NCI-H524 treated with DMSO at 0.1 percent for 48 hours (cell line): ENCODE measurements around the gene PRODH2.
"Not testable (repeated sequence)": the region's sequence is repeated elsewhere in the genome, so short reads cannot be mapped to it uniquely, and the experiment has no call there.

Experiments
- DNase-seq: peaks from one replicate; lab custom pipeline; 2025; lab: John Stamatoyannopoulos, UW

The PRODH2 gene

GRCh38 chr19:35796645-35797542 lies 15.8 kb downstream of the PRODH2 start:
- DNase-seq = no peak

- DNase-seq = not testable (repeated sequence)
Observed at GRCh38 chr19:35795564-35795963, 17.1 kb downstream of the PRODH2 start.

- no peak for DNase-seq
Observed at GRCh38 chr19:35793381-35794165, 19.1 kb downstream of the PRODH2 start.

- no peak for DNase-seq
Observed at GRCh38 chr19:35792888-35793287, 19.8 kb downstream of the PRODH2 start.

- no peak for DNase-seq
Observed at GRCh38 chr19:35792312-35792711, 20.3 kb downstream of the PRODH2 start.

GRCh38 chr19:35791814-35792279 lies 20.8 kb downstream of the PRODH2 start:
- no peak for DNase-seq

- DNase-seq = no peak
Observed at GRCh38 chr19:35790981-35791813, 21.4 kb downstream of the PRODH2 start.

- DNase-seq = no peak
Observed at GRCh38 chr19:35789978-35790944, 22.4 kb downstream of the PRODH2 start.

- no peak for DNase-seq
Observed at GRCh38 chr19:35789195-35789977, 23.3 kb downstream of the PRODH2 start.

- no peak for DNase-seq
Observed at GRCh38 chr19:35788205-35788960, 24.3 kb downstream of the PRODH2 start.

GRCh38 chr19:35787227-35787799 lies 25.3 kb downstream of the PRODH2 start:
- no peak for DNase-seq

GRCh38 chr19:35786299-35787160 lies 26.1 kb downstream of the PRODH2 start:
- DNase-seq = no peak

GRCh38 chr19:35785339-35785627 lies 27.4 kb downstream of the PRODH2 start:
- DNase-seq = no peak

GRCh38 chr19:35784503-35785338 lies 27.9 kb downstream of the PRODH2 start:
- no peak for DNase-seq

GRCh38 chr19:35783469-35784434 lies 28.9 kb downstream of the PRODH2 start:
- DNase-seq = no peak

- DNase-seq = no peak
Observed at GRCh38 chr19:35782589-35782988, 30.1 kb downstream of the PRODH2 start.
